ENCODE data around the gene TEX14. TPM values are rescaled to one million over a fixed set of nuclear protein-coding genes. Genes with fewer than 3 reads are reported as not detected.
"Not testable (repeated sequence)": the region's sequence is repeated elsewhere in the genome, so short reads cannot be mapped to it uniquely, and the experiment has no call there.

The TEX14 gene
- total RNA-seq, 1 donor from 2014 or later: not detected

GRCh38 chr17:58568044-58568799 is 123.6 kb downstream of the TEX14 start:
- no peak for DNase-seq (ENCODE audit: low spot score)

DNA sequence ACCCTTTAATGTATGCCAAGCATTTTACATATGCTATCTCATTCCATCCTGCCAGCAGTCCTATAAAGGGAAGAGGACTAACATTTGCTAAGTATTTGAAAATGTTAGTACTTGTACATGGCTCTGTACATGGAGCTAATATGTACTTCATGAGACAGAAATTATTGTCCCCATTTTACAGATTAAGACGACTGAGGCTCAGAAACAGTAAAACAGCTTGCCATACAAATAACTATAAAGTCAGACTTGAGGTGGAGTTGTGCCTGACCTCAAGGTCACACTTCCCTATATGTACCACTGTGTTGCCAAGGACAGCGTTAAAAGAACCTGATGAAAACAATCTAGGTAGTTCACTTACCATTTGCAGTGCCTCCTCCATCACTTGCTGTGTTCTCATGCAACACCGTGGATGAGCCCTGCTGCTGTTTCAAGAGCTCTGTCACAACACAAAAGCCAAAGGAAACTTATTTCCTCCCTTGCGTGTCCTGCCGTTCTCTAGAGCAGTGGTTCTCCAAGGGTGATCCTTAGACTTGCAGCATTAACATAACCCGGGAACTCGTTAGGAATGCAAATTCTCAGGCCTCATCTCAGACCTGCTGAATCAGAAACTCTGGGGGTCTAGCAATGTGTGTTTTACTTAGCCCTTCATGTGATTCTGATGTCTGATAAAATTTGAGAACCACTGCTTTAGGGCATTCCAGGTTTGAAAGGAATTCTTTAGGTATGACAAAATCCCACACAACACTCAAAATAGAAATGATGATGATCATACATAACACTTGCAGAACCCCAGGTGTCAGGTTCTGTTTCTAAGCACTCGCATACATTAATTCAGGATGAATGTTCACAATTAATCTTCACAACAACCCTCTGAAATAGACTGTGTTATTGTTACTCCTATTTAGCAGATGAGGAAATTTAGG is 126.2 kb downstream of the TEX14 start:
- no peak for DNase-seq (ENCODE audit: low spot score)

- no peak for DNase-seq (ENCODE audit: low spot score)
Observed at GRCh38 chr17:58564971-58565370, 126.9 kb downstream of the TEX14 start.

DNA sequence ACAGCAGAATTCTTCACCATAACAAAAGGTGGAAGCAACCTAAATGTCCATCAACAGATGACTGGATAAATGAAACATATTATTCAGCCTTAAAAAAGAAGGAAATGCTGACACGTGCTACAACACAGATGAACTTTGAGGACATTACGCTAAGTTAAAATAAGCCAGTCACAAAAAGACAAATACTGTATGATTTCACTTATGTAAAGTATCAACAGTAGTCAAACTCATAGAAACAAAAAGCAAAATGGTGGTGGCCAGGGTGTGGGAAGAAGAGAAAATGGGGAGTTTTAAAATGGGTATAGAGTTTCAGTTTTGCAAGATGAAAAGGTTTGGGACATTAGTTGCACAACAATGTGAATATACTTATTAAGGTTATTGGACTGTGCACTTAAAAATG is 127.6 kb downstream of the TEX14 start:
- no peak for DNase-seq (ENCODE audit: low spot score)

DNA sequence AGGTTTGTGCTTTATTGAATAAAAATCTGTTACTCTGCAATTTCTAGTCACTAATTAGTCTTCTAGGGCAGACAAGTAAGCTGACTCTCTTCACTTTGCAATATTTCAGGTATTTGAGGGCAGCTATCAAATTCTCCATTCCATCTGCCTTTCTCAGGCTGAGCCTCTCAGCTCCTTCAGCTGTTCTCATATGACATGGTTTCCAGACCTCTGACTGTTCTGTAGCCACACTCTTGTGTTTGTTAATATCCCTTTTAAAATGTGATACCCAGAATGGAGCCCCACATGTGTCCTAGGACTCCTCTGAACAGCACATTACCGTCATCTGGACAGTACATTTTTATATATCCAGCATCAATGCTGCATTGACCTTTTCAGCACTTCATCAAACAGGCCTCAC is 131.3 kb downstream of the TEX14 start:
- DNase-seq (ENCODE audit: low spot score): no peak

DNA sequence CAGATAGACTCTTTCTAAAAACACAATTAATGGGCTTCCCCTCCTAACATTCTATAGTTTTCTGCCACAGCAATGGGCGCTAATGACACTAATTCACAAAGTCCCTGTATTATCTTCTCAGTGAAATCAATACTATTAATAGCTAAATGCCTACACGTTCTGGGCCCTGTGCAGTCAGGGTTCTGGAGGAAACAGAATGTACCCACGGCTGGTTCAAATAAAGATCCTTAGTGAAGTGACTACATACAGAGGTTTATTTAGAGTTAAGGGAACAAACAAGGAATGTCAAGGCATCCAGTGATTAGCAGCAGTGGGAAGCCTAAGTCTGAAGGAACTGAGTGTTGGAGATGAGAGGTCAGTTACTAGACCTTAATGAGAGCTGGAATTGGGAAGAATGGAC is 133.9 kb downstream of the TEX14 start:
- DNase-seq (ENCODE audit: low spot score): no peak

DNA sequence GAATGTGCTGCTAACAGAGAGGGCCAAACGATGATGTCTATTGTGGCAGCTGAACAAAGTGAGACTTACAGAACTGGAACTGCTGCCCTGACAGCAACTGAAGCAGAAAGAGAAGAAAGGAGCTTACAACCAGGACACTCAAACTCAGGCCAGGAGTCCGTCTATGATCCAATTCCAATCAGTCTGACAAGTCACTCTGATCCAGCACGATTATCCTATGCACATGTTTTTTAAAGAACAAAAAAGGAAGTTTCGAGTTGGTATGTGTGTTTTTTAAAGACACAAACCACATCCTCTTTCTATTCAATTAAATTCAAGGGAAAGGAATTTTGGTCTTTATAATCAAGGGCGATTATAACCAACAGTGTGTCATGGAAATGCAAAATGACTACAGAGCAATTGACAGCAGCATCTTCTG is 135.0 kb downstream of the TEX14 start:
- DNase-seq (ENCODE audit: low spot score): no peak

DNA sequence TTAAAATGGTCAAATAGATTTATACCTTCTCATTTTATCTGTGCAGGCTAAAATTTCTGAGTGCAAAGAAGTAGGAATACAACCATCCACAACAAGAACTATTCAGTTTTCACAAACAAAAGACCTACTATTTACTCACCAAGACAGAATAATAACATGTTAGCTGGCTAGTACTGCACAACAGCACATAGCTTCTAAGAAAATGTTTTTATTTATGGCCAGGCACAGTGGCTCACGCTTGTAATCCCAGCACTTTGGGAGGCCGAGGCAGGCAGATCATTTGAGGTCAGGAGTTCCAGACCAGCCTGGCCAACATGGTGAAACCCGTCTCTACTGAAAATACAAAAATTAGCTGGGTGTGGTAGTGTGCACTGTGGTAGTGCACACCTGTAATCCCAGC is 136.7 kb downstream of the TEX14 start:
- not testable (repeated sequence) for DNase-seq (ENCODE audit: low spot score)

GRCh38 chr17:58541249-58541648 is 150.6 kb downstream of the TEX14 start:
- no peak for DNase-seq (ENCODE audit: low spot score)

DNA sequence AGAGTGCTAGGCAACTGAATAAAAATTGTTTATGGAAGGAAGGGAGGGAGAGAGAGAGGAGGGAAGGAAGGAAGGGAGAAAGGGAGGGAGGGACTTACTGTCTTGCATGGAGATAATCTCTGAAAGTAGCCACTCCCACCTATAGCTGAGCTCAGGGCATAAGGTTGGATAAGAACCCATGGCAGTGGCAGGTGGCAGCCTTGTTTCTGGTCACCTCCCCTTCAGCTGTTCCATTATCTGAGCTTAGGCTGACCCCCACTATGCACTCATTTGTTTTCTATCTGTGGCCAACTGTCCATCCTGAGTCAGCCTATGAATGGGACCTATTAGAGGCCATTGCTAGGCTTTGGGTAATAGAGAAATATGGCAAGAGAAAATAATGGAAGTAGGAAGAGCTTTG is 152.1 kb downstream of the TEX14 start:
- DNase-seq (ENCODE audit: low spot score): no peak

DNA sequence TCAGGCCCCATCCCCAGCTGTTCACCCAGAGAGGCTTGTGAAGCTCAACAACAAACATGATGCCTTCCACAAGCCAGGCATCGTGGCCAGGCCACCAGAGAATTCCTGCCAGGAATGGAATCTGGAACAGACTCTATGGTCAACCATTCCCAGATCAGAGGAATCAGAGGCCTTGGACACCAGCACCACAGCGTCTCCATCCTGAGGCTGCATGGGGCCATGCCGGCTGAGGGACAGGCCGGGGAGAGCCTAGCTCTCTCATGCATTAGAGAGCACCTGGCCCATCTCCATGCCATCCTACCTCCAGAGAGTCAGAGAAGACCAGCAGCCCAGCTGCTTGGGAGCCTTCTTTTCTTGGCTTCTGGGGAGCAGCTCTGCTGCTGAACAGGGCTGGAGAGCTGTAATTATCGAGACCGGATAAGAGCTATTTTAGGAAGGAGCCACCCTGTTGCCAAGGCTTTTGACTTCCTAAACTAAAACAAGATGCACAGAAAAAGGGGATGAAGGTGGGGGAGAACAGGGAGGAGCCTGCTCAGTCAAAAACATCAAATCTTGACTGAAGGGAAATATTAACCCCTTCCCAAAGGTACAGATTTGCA is 152.9 kb downstream of the TEX14 start:
- no peak for DNase-seq (ENCODE audit: low spot score)

GRCh38 chr17:58537266-58537665 is 154.6 kb downstream of the TEX14 start:
- no peak for DNase-seq (ENCODE audit: low spot score)

GRCh38 chr17:58536542-58536941 is 155.3 kb downstream of the TEX14 start:
- DNase-seq (ENCODE audit: low spot score): no peak

GRCh38 chr17:58535431-58535830 is 156.4 kb downstream of the TEX14 start:
- DNase-seq (ENCODE audit: low spot score): no peak

DNA sequence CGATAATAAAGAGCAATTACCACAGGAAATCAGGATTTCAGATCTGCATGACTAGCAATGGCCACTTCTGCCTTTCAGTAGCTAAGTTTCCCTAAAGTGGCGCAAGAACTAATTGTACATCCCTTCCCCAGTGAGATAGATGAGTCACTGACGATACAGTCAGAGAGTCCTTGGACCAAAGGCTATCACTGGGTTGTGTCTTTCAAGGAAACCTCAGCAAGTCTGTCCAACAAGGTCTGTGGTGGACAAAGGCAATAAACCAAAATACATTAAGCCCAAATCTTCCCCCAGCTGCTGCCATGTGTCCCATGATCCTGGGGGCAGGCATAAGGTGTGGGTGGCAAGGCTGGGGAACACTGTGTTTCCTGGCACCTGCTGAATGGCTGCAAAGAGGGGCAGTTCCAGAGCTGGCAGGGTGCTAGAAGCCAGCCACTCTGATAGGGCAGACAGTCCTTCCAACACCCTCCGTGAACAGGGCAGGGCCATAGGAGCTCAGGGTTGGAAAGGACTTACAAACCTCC is 156.9 kb downstream of the TEX14 start:
- DNase-seq (ENCODE audit: low spot score): no peak

GRCh38 chr17:58534331-58534730 is 157.5 kb downstream of the TEX14 start:
- DNase-seq (ENCODE audit: low spot score): no peak

DNA sequence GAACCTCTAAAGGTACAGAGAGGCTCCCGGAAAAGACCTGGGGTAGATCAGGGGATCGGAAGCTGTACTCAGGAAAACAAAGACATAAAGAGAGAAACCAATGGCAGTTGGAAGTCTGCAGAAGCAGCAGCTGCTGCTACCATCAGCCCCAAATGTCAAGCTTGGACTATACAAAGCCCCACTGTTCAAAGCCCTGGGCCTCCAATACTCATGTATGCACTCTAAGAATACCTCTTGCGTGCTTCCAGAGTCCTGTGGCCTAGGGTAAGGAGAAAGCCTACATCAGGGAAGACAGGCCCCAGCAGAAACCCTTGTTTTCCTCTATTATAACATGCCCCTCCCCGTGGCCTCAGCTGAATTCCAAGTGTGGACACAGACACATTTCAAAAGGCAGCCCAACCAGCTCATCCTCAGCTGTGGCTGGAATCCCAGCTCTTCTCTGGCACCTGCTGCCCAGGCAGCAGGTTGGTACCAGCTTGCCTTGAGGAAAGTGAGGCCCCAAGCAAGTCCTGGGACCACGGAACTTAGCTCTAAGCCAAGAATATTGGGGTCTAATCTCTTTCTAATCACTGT is 158.1 kb downstream of the TEX14 start:
- no peak for DNase-seq (ENCODE audit: low spot score)

- no peak for DNase-seq (ENCODE audit: low spot score)
Observed at GRCh38 chr17:58532555-58532951, 159.3 kb downstream of the TEX14 start.

- peak; percentile 37 for DNase-seq (ENCODE audit: low spot score)
Observed at GRCh38 chr17:58531661-58532554, 159.9 kb downstream of the TEX14 start.

DNA sequence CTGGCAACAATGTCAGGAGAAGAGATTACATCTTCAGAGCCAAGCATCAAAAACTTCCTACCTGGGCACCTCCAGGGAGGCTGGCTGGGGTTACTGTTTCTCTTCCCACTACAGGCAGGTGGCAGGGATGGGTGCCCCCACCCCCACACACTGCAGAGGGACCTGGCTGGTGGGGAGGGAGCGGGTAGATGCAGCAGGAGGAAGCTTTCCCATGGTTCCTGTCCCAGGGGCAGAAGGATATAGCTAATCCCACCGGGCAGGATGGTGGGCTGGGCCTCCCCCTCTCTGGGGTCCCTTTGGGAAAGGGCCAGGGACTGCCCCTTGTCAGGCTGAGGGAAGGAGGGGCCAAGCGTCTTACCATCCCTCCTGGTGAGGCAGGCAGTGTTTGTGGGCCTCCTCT is 160.7 kb downstream of the TEX14 start:
- no peak for DNase-seq (ENCODE audit: low spot score)

- no peak for DNase-seq (ENCODE audit: low spot score)
Observed at GRCh38 chr17:58530655-58531054, 161.2 kb downstream of the TEX14 start.
